ENCODE results near the gene MAFF. TPM values are rescaled to one million over a fixed set of nuclear protein-coding genes. Genes with fewer than 3 reads are reported as not detected.

Gene MAFF
- total RNA-seq, 3 donors from 2014 or later: 37.3 to 126 (median 85.5) TPM

GRCh38 chr22:38236786-38237185 is 35.0 kb downstream of the MAFF start:
- H3K4me3 ChIP-seq: no peak overlapping the region
- H3K27me3 ChIP-seq: no peaks in the 10 kb centered on the region
- H3K9me3 ChIP-seq: no peaks in the 10 kb centered on the region
- DNase-seq (ENCODE audit: low spot score in 2 of 2): peak in 1 of 2 donors; percentile 82
- intact Hi-C loops (cut with DNase I; ENCODE audit: low total_unique reads): no loop called here
- peaks cover 4 to 29% of the 10 kb centered on the region in 2 donors for H3K4me1 ChIP-seq
- TF ChIP-seq POLR2AphosphoS5 (IDR thresholded peaks at IDR 0.05) (peak; percentile 10 to 77 (median 27)), POLR2A (IDR thresholded peaks at IDR 0.05) (no peak)
- H3K36me3 ChIP-seq: no peaks in the 10 kb centered on the region
- H3K27ac ChIP-seq: peak overlapping the region; percentile 75 to 80

- intact Hi-C loops (cut with DNase I; ENCODE audit: low total_unique reads): no loop called here
- no peak overlapping the region for H3K4me3 ChIP-seq
- peaks cover 4 to 29% of the 10 kb centered on the region in 2 donors for H3K4me1 ChIP-seq
- TF ChIP-seq POLR2A (IDR thresholded peaks at IDR 0.05) (no peak), POLR2AphosphoS5 (IDR thresholded peaks at IDR 0.05) (no peak)
- no peaks in the 10 kb centered on the region for H3K9me3 ChIP-seq
- peak overlapping the region; percentile 61 to 70 for H3K27ac ChIP-seq
- no peak for DNase-seq (ENCODE audit: low spot score in 2 of 2)
- H3K27me3 ChIP-seq: no peaks in the 10 kb centered on the region
- no peaks in the 10 kb centered on the region for H3K36me3 ChIP-seq
Measured at GRCh38 chr22:38238519-38239071, 36.8 kb downstream of the MAFF start.

GRCh38 chr22:38239101-38239761 is 37.4 kb downstream of the MAFF start:
- Histone ChIP-seq H3K36me3 (no peaks in the 10 kb centered on the region), H3K27ac (peak overlapping the region; percentile 61 to 70), H3K4me1 (peaks cover 4 to 29% of the 10 kb centered on the region in 2 donors), H3K4me3 (no peak overlapping the region), H3K9me3 (no peaks in the 10 kb centered on the region), H3K27me3 (no peaks in the 10 kb centered on the region)
- intact Hi-C loops (cut with DNase I; ENCODE audit: low total_unique reads): no loop called here
- no peak for DNase-seq (ENCODE audit: low spot score in 2 of 2)
- TF ChIP-seq POLR2AphosphoS5 (IDR thresholded peaks at IDR 0.05) (no peak), CTCF (IDR thresholded peaks at IDR 0.05) (no peak), POLR2A (IDR thresholded peaks at IDR 0.05) (no peak)

- Histone ChIP-seq H3K36me3 (no peaks in the 10 kb centered on the region), H3K4me1 (peaks cover 4 to 27% of the 10 kb centered on the region in 2 donors), H3K27me3 (no peaks in the 10 kb centered on the region), H3K4me3 (no peak overlapping the region), H3K27ac (peak overlapping the region in 1 of 2 donors; percentile 50), H3K9me3 (no peaks in the 10 kb centered on the region)
- DNase-seq (ENCODE audit: low spot score in 2 of 2): peak in 1 of 2 donors; percentile 42
- intact Hi-C loops (cut with DNase I; ENCODE audit: low total_unique reads): no loop called here
- TF ChIP-seq POLR2AphosphoS5 (IDR thresholded peaks at IDR 0.05): no peak
- no peak for TF ChIP-seq POLR2A (IDR thresholded peaks at IDR 0.05)
- TF ChIP-seq CTCF (IDR thresholded peaks at IDR 0.05): no peak
Measured at GRCh38 chr22:38240734-38241252, 39.0 kb downstream of the MAFF start.

GRCh38 chr22:38243007-38243765 is 41.4 kb downstream of the MAFF start:
- Histone ChIP-seq H3K36me3 (no peaks in the 10 kb centered on the region), H3K9me3 (no peaks in the 10 kb centered on the region), H3K4me1 (peaks cover 3 to 19% of the 10 kb centered on the region in 2 donors), H3K27ac (peak overlapping the region; percentile 42 to 67), H3K27me3 (no peaks in the 10 kb centered on the region), H3K4me3 (no peak overlapping the region)
- no peak for DNase-seq (ENCODE audit: low spot score in 2 of 2)
- TF ChIP-seq CTCF (IDR thresholded peaks at IDR 0.05) (no peak), POLR2AphosphoS5 (IDR thresholded peaks at IDR 0.05) (no peak), POLR2A (IDR thresholded peaks at IDR 0.05) (no peak)
- intact Hi-C loops (cut with DNase I; ENCODE audit: low total_unique reads): no loop called here
